Keratinocyte (primary cell): ENCODE measurements around the gene DRG2. TPM values are rescaled to one million over a fixed set of nuclear protein-coding genes. Genes with fewer than 3 reads are reported as not detected.

Source experiments
- DNase-seq: peaks from one replicate; pipeline ENCODE4 v3.0.0-alpha.2; 2011; ENCODE audit warnings: low read depth, missing footprints, low spot score
- FAIRE-seq: peaks from 2 replicates; lab custom pipeline; 2011; peaks lifted over from hg19 to GRCh38; lab: Jason Lieb, UNC
- H2AFZ ChIP-seq: 2 replicates; pipeline ENCODE4 v1.6.0; 2012; ENCODE audit warnings: low read length, control low read depth, inconsistent platforms; ENCODE audit not compliant: control insufficient read depth
- H3K27ac ChIP-seq: 2 replicates; pipeline ENCODE4 v1.5.1; 2011; ENCODE audit warnings: low read length; ENCODE audit not compliant: control insufficient read depth, insufficient read depth
- H3K27me3 ChIP-seq: 3 replicates; pipeline ENCODE4 v1.6.0; 2011; ENCODE audit warnings: low read length; ENCODE audit not compliant: control insufficient read depth, insufficient read depth; ENCODE audit errors: extremely low read depth
- H3K36me3 ChIP-seq, 2 experiments: 2 replicates in 1 of 2; 3 replicates in 1 of 2; pipeline ENCODE4 v1.5.1; 2011; ENCODE audit warnings: low read length in 2 of 2, mild to moderate bottlenecking in 1 of 2; ENCODE audit not compliant: control insufficient read depth in 2 of 2, insufficient read depth in 2 of 2; ENCODE audit errors: extremely low read depth in 1 of 2
- H3K4me1 ChIP-seq: 3 replicates; pipeline ENCODE4 v1.5.1; 2011; ENCODE audit warnings: low read length; ENCODE audit not compliant: control insufficient read depth, insufficient read depth; ENCODE audit errors: extremely low read depth
- H3K4me2 ChIP-seq: 3 replicates; pipeline ENCODE4 v1.6.0; 2011; ENCODE audit warnings: low read depth, low read length; ENCODE audit not compliant: control insufficient read depth, insufficient read depth; ENCODE audit errors: extremely low read depth
- H3K4me3 ChIP-seq, 3 experiments: fragments of 200-600 bp in 1 of 3; sonication (generic) in 1 of 3; 2 replicates in 2 of 3; 3 replicates in 1 of 3; pipeline ENCODE4 v1.5.1; 2011 to 2016; ENCODE audit warnings: low read length in 3 of 3, mild to moderate bottlenecking in 3 of 3, control low read depth in 2 of 3, inconsistent platforms in 1 of 3, low read depth in 1 of 3, mixed read lengths in 1 of 3, mixed run types in 1 of 3, moderate library complexity in 1 of 3; ENCODE audit not compliant: control insufficient read depth in 2 of 3, insufficient read depth in 2 of 3; ENCODE audit errors: extremely low read depth in 1 of 3
- H3K79me2 ChIP-seq: 2 replicates; pipeline ENCODE4 v1.6.0; 2012; ENCODE audit warnings: low read length; ENCODE audit not compliant: control insufficient read depth, insufficient read depth
- H3K9ac ChIP-seq: 3 replicates; pipeline ENCODE4 v1.6.0; 2011; ENCODE audit warnings: low read length; ENCODE audit not compliant: control insufficient read depth, insufficient read depth; ENCODE audit errors: extremely low read depth
- H3K9me1 ChIP-seq: 3 replicates; pipeline ENCODE4 v1.6.0; 2011; ENCODE audit warnings: low read length; ENCODE audit not compliant: control insufficient read depth, insufficient read depth; ENCODE audit errors: extremely low read depth
- H3K9me3 ChIP-seq: 2 replicates; pipeline ENCODE4 v1.5.1; 2012; ENCODE audit warnings: low read depth, low read length; ENCODE audit not compliant: control insufficient read depth
- H4K20me1 ChIP-seq: 3 replicates; pipeline ENCODE4 v1.6.0; 2011; ENCODE audit warnings: low read length; ENCODE audit not compliant: control insufficient read depth, insufficient read depth; ENCODE audit errors: extremely low read depth
- EZH2 ChIP-seq: IDR thresholded peaks from one replicate; pipeline ENCODE4 v1.6.1; 2012; ENCODE audit warnings: inconsistent platforms, mild to moderate bottlenecking, low read length, moderate library complexity
- dilution Hi-C: fragments of 300-500 bp; cut with MboI; formaldehyde crosslinking; loops from one replicate; pipeline ENCODE4 v1.7.0; 2020; ENCODE audit warnings: low sequenced_read_pairs; ENCODE audit not compliant: extremely low pct_ligation_motif_present
- polyA plus RNA-seq, 5 experiments: library from polyadenylated mRNA; depleted of rRNA in 3 of 5; stranded (reverse) in 3 of 5; stranded (forward) in 1 of 5; unstranded in 1 of 5; fragments of >200 nt; gene quantifications; 1 replicate in 1 of 5; 2 replicates in 3 of 5; 3 replicates in 1 of 5; pipeline versions ENCODE4 v1.2.1 to v1.2.3, GENCODE V29; 2011 to 2012; ENCODE audit warnings: missing spikeins in 2 of 5, low read depth in 1 of 5, low replicate concordance in 1 of 5
- TF ChIP-seq, protein P1 (sequence below), 3 experiments: IDR thresholded peaks in 1 of 3; conservative IDR thresholded peaks in 1 of 3; optimal IDR thresholded peaks in 1 of 3; 2 replicates in 2 of 3; 3 replicates in 1 of 3; pipeline versions ENCODE3 to v1.5.1; 2011; ENCODE audit warnings: low read length in 3 of 3, mild to moderate bottlenecking in 3 of 3, moderate library complexity in 2 of 3, control low read depth in 1 of 3, inconsistent platforms in 1 of 3; ENCODE audit not compliant: insufficient read depth in 2 of 3; ENCODE audit errors: extremely low read depth in 1 of 3

DRG2 gene
- polyA plus RNA-seq, 1 donor (not counting 4 experiments of a cell fraction or from before 2014, with no cell fraction given) = 36.4 TPM

DNA sequence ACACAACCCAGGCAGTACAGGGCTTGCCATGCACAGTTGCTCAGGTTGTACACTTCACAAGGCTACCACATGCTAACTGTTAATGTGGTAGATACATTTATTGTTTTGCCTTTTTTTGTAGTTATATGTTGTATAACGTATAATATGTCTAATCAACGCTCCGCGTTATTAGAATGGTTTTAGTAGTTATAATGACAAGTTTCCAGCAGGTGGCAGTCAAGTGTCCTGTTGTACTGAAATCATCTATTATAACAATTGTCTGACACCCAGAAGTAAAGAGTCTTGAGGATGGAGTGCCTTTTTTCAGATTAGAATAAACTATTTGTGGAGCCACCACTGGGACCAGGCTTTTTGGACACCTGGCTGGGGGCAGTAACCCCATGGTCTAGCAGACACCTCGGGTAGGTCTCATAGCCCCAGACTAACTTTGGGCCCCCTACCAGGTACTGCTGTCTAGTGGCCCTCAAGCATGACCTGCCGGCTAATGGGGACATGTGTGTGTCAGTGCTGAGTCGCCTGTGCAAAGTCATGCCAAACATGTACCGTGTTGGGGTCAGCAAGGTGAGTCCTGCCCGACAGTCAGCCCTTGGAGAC is 53.6 kb downstream of the DRG2 start:
- no peak for TF ChIP-seq EZH2
- TF ChIP-seq, protein P1, sequence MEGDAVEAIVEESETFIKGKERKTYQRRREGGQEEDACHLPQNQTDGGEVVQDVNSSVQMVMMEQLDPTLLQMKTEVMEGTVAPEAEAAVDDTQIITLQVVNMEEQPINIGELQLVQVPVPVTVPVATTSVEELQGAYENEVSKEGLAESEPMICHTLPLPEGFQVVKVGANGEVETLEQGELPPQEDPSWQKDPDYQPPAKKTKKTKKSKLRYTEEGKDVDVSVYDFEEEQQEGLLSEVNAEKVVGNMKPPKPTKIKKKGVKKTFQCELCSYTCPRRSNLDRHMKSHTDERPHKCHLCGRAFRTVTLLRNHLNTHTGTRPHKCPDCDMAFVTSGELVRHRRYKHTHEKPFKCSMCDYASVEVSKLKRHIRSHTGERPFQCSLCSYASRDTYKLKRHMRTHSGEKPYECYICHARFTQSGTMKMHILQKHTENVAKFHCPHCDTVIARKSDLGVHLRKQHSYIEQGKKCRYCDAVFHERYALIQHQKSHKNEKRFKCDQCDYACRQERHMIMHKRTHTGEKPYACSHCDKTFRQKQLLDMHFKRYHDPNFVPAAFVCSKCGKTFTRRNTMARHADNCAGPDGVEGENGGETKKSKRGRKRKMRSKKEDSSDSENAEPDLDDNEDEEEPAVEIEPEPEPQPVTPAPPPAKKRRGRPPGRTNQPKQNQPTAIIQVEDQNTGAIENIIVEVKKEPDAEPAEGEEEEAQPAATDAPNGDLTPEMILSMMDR (optimal IDR thresholded peaks at IDR 0.05 in 1 of 3, IDR thresholded peaks at IDR 0.05 in 1 of 3, conservative IDR thresholded peaks at IDR 0.05 in 1 of 3; ENCODE audit: extremely low read depth in 1 of 3, insufficient read depth in 2 of 3, low read length in 3 of 3) = peak; percentile 0 to 45 (median 35)
- Histone ChIP-seq H3K4me3 (no peak overlapping the region), H3K9ac (no peak overlapping the region), H3K4me1 (no peaks in the 10 kb centered on the region), H3K4me2 (no peak overlapping the region), H4K20me1 (no peaks in the 10 kb centered on the region), H3K79me2 (no peaks in the 10 kb centered on the region), H2AFZ (no peak overlapping the region), H3K27me3 (peaks cover 11% of the 10 kb centered on the region), H3K27ac (no peak overlapping the region), H3K9me3 (no peaks in the 10 kb centered on the region), H3K9me1 (no peaks in the 10 kb centered on the region), H3K36me3 (no peaks in the 10 kb centered on the region)
- FAIRE-seq = peak; percentile 67
- no peak for DNase-seq
- dilution Hi-C loops = no loop called here

DNA sequence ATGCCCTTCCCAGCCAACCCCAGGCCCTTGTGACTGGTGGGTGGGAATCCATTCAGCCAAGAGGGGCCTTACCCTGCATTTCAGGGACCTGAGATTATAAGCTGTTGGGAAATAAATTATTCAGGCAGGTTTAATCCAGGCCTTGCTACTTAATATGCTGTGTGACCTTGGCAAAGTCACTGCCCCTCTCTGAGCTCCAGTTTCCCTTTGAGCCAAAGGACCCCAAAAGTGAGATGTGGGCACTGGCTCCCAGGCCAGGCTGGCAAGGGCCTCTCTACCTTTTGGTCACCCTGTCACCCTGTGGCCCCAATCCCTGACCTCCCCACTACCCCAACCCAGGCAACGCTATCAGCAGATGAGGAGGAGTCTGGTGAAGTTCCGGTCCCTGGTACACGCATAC is 54.7 kb downstream of the DRG2 start:
- H2AFZ ChIP-seq = no peak overlapping the region
- H3K9ac ChIP-seq = no peak overlapping the region
- dilution Hi-C loops = no loop called here
- no peak overlapping the region for H3K4me3 ChIP-seq
- FAIRE-seq (no peak), DNase-seq (no peak)
- no peak overlapping the region for H3K4me2 ChIP-seq
- no peaks in the 10 kb centered on the region for H3K9me1 ChIP-seq
- no peaks in the 10 kb centered on the region for H3K36me3 ChIP-seq
- H3K27me3 ChIP-seq = peaks cover 11% of the 10 kb centered on the region
- TF ChIP-seq EZH2 = no peak
- TF ChIP-seq, protein P1 (optimal IDR thresholded peaks at IDR 0.05 in 1 of 3, IDR thresholded peaks at IDR 0.05 in 1 of 3, conservative IDR thresholded peaks at IDR 0.05 in 1 of 3; ENCODE audit: extremely low read depth in 1 of 3, insufficient read depth in 2 of 3, low read length in 3 of 3) = no peak
- H3K9me3 ChIP-seq = no peaks in the 10 kb centered on the region
- no peak overlapping the region for H3K27ac ChIP-seq
- no peaks in the 10 kb centered on the region for H3K4me1 ChIP-seq
- no peaks in the 10 kb centered on the region for H3K79me2 ChIP-seq
- H4K20me1 ChIP-seq = no peaks in the 10 kb centered on the region
